ENCODE data around the gene SHISA2.

DNA sequence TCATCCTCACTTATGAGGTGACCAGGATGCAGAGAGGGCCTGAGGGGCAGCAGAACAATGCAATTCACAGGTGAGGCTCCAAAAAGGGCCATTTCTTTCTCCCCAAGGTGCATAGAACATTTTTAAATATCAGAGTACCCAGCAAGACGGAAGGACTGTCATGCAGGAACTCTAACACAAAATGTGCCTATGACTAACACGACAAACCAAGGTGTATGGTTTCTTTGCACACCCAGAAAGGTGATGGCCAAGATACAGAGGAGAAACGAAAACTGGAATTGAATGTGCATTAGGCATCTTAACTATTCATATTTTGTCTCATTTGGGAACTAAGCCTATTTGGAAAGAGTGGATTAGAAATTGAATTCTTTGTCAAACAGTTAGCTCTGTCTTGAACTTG lies 29.9 kb downstream of the SHISA2 start:
- TF ChIP-seq, protein P1, sequence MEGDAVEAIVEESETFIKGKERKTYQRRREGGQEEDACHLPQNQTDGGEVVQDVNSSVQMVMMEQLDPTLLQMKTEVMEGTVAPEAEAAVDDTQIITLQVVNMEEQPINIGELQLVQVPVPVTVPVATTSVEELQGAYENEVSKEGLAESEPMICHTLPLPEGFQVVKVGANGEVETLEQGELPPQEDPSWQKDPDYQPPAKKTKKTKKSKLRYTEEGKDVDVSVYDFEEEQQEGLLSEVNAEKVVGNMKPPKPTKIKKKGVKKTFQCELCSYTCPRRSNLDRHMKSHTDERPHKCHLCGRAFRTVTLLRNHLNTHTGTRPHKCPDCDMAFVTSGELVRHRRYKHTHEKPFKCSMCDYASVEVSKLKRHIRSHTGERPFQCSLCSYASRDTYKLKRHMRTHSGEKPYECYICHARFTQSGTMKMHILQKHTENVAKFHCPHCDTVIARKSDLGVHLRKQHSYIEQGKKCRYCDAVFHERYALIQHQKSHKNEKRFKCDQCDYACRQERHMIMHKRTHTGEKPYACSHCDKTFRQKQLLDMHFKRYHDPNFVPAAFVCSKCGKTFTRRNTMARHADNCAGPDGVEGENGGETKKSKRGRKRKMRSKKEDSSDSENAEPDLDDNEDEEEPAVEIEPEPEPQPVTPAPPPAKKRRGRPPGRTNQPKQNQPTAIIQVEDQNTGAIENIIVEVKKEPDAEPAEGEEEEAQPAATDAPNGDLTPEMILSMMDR (conservative IDR thresholded peaks at IDR 0.05 in 1 of 2, IDR thresholded peaks at IDR 0.05 in 1 of 2; ENCODE audit: extremely low read depth in 1 of 2, insufficient read depth in 1 of 2, low read depth in 1 of 2, low read length in 2 of 2) = no peak
- TF ChIP-seq EZH2 (IDR thresholded peaks at IDR 0.05; ENCODE audit: borderline replicate concordance, low read length) = no peak

All from mammary epithelial cell (primary cell).